Measurements from ENCODE around the gene FIGNL2. TPM values are rescaled to one million over a fixed set of nuclear protein-coding genes. Genes with fewer than 3 reads are reported as not detected.
A peak's percentile ranks its signal among the peaks of the same experiment; 100 is the strongest.

Gene FIGNL2
- total and polyA plus RNA-seq, 2 experiments from 2014 or later: 1.1 to 5.2 TPM

GRCh38 chr12:51871126-51871525, 22.6 kb upstream of the FIGNL2 start:
- DNase-seq (ENCODE audit: low spot score): no peak
- Mint-ChIP-seq H3K36me3 (ENCODE audit: low read depth) (no peaks in the 10 kb centered on the region), H3K4me3 (no peak overlapping the region; the same call in 2 of the 3 replicates), H3K27ac (no peak overlapping the region), H3K27me3 (ENCODE audit: insufficient read depth, low read depth, poor library complexity) (peaks cover 24% of the 10 kb centered on the region), H3K9me3 (no peaks in the 10 kb centered on the region), H3K4me1 (peaks cover 49% of the 10 kb centered on the region)
- Histone ChIP-seq H3K9me2 (ENCODE audit: insufficient read depth) (no peaks in the 10 kb centered on the region), H3K4me2 (no peak overlapping the region), H3F3A (replicated peaks; ENCODE audit: low read depth) (peaks cover 19% of the 10 kb centered on the region; the same call in 1 of the 2 replicates), H3K4me3 (no peak overlapping the region), H3K4me1 (ENCODE audit: insufficient read depth) (peaks cover 40% of the 10 kb centered on the region), H2AFZ (no peak overlapping the region), H3K27ac (ENCODE audit: low read depth) (no peak overlapping the region), H3K27me3 (ENCODE audit: insufficient read depth) (peaks cover 40% of the 10 kb centered on the region), H3K36me3 (ENCODE audit: insufficient read depth) (no peaks in the 10 kb centered on the region), H3K79me2 (replicated peaks; ENCODE audit: insufficient read depth) (no peaks in the 10 kb centered on the region), H4K20me1 (replicated peaks; ENCODE audit: insufficient read depth) (no peaks in the 10 kb centered on the region)
- ATAC-seq: no peak
- no peak for TF ChIP-seq CREB1 (CRISPR knock-in tag; IDR thresholded peaks at IDR 0.05; ENCODE audit: low read depth)
- TF ChIP-seq CTCF (conservative IDR thresholded peaks at IDR 0.05; ENCODE audit: low read depth in 2 of 2): peak; percentile 24 to 31; a peak in 2 of 4 replicates

- peak overlapping the region; percentile 92; the same call in 1 of the 2 replicates for H3K4me3 ChIP-seq
- peak overlapping the region; percentile 96; the same call in 1 of the 2 replicates for H3K4me2 ChIP-seq
- H3K27ac ChIP-seq (ENCODE audit: low read depth): no peak overlapping the region
- peaks cover 17% of the 10 kb centered on the region; the same call in 1 of the 2 replicates for H3F3A ChIP-seq (replicated peaks; ENCODE audit: low read depth)
- H4K20me1 ChIP-seq (replicated peaks; ENCODE audit: insufficient read depth): no peaks in the 10 kb centered on the region
- Mint-ChIP-seq H3K4me1 (peaks cover 55% of the 10 kb centered on the region), H3K27me3 (ENCODE audit: insufficient read depth, low read depth, poor library complexity) (peaks cover 28% of the 10 kb centered on the region), H3K27ac (no peak overlapping the region), H3K9me3 (no peaks in the 10 kb centered on the region), H3K4me3 (peak overlapping the region; percentile 65; the same call in 2 of the 3 replicates), H3K36me3 (ENCODE audit: low read depth) (no peaks in the 10 kb centered on the region)
- ATAC-seq: no peak
- H3K27me3 ChIP-seq (ENCODE audit: insufficient read depth): peaks cover 43% of the 10 kb centered on the region
- no peak for DNase-seq (ENCODE audit: low spot score)
- H3K79me2 ChIP-seq (replicated peaks; ENCODE audit: insufficient read depth): no peaks in the 10 kb centered on the region
- H2AFZ ChIP-seq: peak overlapping the region; percentile 94
- no peaks in the 10 kb centered on the region for H3K9me2 ChIP-seq (ENCODE audit: insufficient read depth)
- no peaks in the 10 kb centered on the region for H3K36me3 ChIP-seq (ENCODE audit: insufficient read depth)
- H3K4me1 ChIP-seq (ENCODE audit: insufficient read depth): peaks cover 46% of the 10 kb centered on the region
- TF ChIP-seq EZH2 (IDR thresholded peaks at IDR 0.05; ENCODE audit: low read depth, unreplicated experiment) (no peak), CTCF (conservative IDR thresholded peaks at IDR 0.05; ENCODE audit: low read depth in 2 of 2) (no peak), POLR2AphosphoS5 (IDR thresholded peaks at IDR 0.05; ENCODE audit: low read depth) (no peak), ZNF462 (CRISPR knock-in tag; IDR thresholded peaks at IDR 0.05) (no peak), ZNF331 (CRISPR knock-in tag; IDR thresholded peaks at IDR 0.05; ENCODE audit: low read depth) (no peak)
- TF ChIP-seq, protein P1, sequence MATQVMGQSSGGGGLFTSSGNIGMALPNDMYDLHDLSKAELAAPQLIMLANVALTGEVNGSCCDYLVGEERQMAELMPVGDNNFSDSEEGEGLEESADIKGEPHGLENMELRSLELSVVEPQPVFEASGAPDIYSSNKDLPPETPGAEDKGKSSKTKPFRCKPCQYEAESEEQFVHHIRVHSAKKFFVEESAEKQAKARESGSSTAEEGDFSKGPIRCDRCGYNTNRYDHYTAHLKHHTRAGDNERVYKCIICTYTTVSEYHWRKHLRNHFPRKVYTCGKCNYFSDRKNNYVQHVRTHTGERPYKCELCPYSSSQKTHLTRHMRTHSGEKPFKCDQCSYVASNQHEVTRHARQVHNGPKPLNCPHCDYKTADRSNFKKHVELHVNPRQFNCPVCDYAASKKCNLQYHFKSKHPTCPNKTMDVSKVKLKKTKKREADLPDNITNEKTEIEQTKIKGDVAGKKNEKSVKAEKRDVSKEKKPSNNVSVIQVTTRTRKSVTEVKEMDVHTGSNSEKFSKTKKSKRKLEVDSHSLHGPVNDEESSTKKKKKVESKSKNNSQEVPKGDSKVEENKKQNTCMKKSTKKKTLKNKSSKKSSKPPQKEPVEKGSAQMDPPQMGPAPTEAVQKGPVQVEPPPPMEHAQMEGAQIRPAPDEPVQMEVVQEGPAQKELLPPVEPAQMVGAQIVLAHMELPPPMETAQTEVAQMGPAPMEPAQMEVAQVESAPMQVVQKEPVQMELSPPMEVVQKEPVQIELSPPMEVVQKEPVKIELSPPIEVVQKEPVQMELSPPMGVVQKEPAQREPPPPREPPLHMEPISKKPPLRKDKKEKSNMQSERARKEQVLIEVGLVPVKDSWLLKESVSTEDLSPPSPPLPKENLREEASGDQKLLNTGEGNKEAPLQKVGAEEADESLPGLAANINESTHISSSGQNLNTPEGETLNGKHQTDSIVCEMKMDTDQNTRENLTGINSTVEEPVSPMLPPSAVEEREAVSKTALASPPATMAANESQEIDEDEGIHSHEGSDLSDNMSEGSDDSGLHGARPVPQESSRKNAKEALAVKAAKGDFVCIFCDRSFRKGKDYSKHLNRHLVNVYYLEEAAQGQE (IDR thresholded peaks at IDR 0.05; ENCODE audit: unreplicated experiment): no peak
These were observed 22.0 kb upstream of the FIGNL2 start for GRCh38 chr12:51870504-51870903.
